ENCODE data around the gene WDR45B.

Gene WDR45B

GRCh38 chr17:82615084-82616020 lies 32.9 kb downstream of the WDR45B start:
- TF ChIP-seq CTCF (IDR thresholded peaks at IDR 0.05), result peak; percentile 32; the same call in 1 of the 2 replicates

GRCh38 chr17:82614095-82614631 lies 34.1 kb downstream of the WDR45B start:
- TF ChIP-seq CTCF (IDR thresholded peaks at IDR 0.05), result no peak

- TF ChIP-seq CTCF (IDR thresholded peaks at IDR 0.05), result no peak
Observed at GRCh38 chr17:82613283-82614094, 34.8 kb downstream of the WDR45B start.

GRCh38 chr17:82611140-82612058 lies 36.8 kb downstream of the WDR45B start:
- TF ChIP-seq CTCF (IDR thresholded peaks at IDR 0.05), result no peak

- no peak for TF ChIP-seq CTCF (IDR thresholded peaks at IDR 0.05)
Observed at GRCh38 chr17:82609655-82610054, 38.6 kb downstream of the WDR45B start.

- TF ChIP-seq CTCF (IDR thresholded peaks at IDR 0.05), result no peak
Observed at GRCh38 chr17:82608816-82609215, 39.4 kb downstream of the WDR45B start.
